Measurements from ENCODE around the gene HARBI1.

Gene HARBI1

GRCh38 chr11:46559815-46560214 is 57.2 kb downstream of the HARBI1 start:
- no peak for DNase-seq
- no peak overlapping the region for H3K18ac ChIP-seq (ENCODE audit: low read length)
- no peak overlapping the region for H3K4me2 ChIP-seq (ENCODE audit: low read length)
- H3K9ac ChIP-seq (ENCODE audit: low read length), result no peak overlapping the region
- no CpG with 5 or more reads among the region's 1 CpG for WGBS (ENCODE audit: extremely low coverage, insufficient coverage, insufficient read length)
- no peaks in the 10 kb centered on the region for H3K9me3 ChIP-seq (ENCODE audit: insufficient read depth, low read depth, low read length)
- H3K4ac ChIP-seq (ENCODE audit: low read depth, low read length), result no peak overlapping the region
- H3K23ac ChIP-seq (ENCODE audit: low read length), result no peak overlapping the region
- H2BK5ac ChIP-seq (ENCODE audit: low read depth, low read length, poor library complexity), result no peak overlapping the region
- H2BK12ac ChIP-seq (ENCODE audit: low read length), result no peak overlapping the region
- no peak overlapping the region for H2AK5ac ChIP-seq (ENCODE audit: low read length)
- H4K8ac ChIP-seq (ENCODE audit: low read depth, low read length), result no peak overlapping the region
- H3K4me1 ChIP-seq (ENCODE audit: control insufficient read depth in 1 of 2, insufficient read depth in 2 of 2, low read length in 2 of 2), result peaks cover 1% of the 10 kb centered on the region in 2 experiments
- no peak overlapping the region for H4K91ac ChIP-seq (ENCODE audit: low read depth, low read length)
- H3K4me3 ChIP-seq (ENCODE audit: low read depth, low read length), result no peak overlapping the region
- no peak overlapping the region for H3K14ac ChIP-seq (ENCODE audit: low read length)
- no peak overlapping the region for H3K27ac ChIP-seq (ENCODE audit: low read depth, low read length)
- H4K12ac ChIP-seq (ENCODE audit: low read depth, low read length), result no peak overlapping the region
- no peak overlapping the region for H2BK120ac ChIP-seq (ENCODE audit: insufficient read depth, low read length, poor library complexity)
- peaks cover 3% of the 10 kb centered on the region for H3K79me2 ChIP-seq (ENCODE audit: control insufficient read depth, insufficient read depth, low read length, poor library complexity)
- no peaks in the 10 kb centered on the region for H3K27me3 ChIP-seq (ENCODE audit: insufficient read depth, low read length)
- H2AFZ ChIP-seq (ENCODE audit: insufficient read depth, low read length, poor library complexity), result no peak overlapping the region
- H3K79me1 ChIP-seq (ENCODE audit: low read length), result peaks cover 1% of the 10 kb centered on the region
- no peaks in the 10 kb centered on the region for H3K36me3 ChIP-seq (ENCODE audit: control insufficient read depth in 1 of 2, insufficient read depth in 2 of 2, low read length in 2 of 2)

DNA sequence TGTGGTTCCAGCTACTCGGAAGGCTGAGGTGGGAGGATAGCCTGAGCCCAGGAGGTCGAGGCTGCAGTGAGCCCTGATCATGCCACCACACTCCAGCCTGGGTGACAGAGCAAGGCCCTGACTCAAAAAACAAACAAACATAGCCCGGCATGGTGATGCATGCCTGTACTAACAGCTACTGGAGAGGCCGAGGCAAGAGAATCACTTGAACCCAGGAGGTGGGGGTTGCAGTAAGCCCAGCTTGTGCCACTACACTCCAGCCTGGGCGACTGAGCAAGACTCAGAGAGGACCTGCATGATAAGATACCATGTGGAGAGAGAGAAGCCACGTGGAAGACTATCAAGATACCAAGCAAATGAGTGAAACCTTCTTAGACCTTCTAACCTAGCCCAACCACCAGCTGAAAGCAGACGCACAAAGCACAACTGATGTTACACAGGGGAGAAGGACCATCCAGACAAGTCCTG is 59.3 kb downstream of the HARBI1 start:
- Histone ChIP-seq H3K4ac (ENCODE audit: low read depth, low read length) (peak overlapping the region; percentile 19), H3K18ac (ENCODE audit: low read length) (no peak overlapping the region), H3K27ac (ENCODE audit: low read depth, low read length) (no peak overlapping the region), H4K91ac (ENCODE audit: low read depth, low read length) (no peak overlapping the region), H2AK5ac (ENCODE audit: low read length) (no peak overlapping the region), H3K79me1 (ENCODE audit: low read length) (peaks cover 3% of the 10 kb centered on the region), H4K12ac (ENCODE audit: low read depth, low read length) (no peak overlapping the region), H3K36me3 (ENCODE audit: control insufficient read depth in 1 of 2, insufficient read depth in 2 of 2, low read length in 2 of 2) (no peaks in the 10 kb centered on the region), H4K8ac (ENCODE audit: low read depth, low read length) (no peak overlapping the region), H3K14ac (ENCODE audit: low read length) (no peak overlapping the region), H3K9me3 (ENCODE audit: insufficient read depth, low read depth, low read length) (no peaks in the 10 kb centered on the region), H3K27me3 (ENCODE audit: insufficient read depth, low read length) (no peaks in the 10 kb centered on the region), H2AFZ (ENCODE audit: insufficient read depth, low read length, poor library complexity) (no peak overlapping the region), H3K9ac (ENCODE audit: low read length) (peak overlapping the region; percentile 25), H2BK120ac (ENCODE audit: insufficient read depth, low read length, poor library complexity) (no peak overlapping the region), H3K4me1 (ENCODE audit: control insufficient read depth in 1 of 2, insufficient read depth in 2 of 2, low read length in 2 of 2) (peaks cover 3% of the 10 kb centered on the region in 2 experiments), H3K79me2 (ENCODE audit: control insufficient read depth, insufficient read depth, low read length, poor library complexity) (peaks cover 4% of the 10 kb centered on the region), H2BK5ac (ENCODE audit: low read depth, low read length, poor library complexity) (no peak overlapping the region), H2BK12ac (ENCODE audit: low read length) (no peak overlapping the region), H3K4me2 (ENCODE audit: low read length) (no peak overlapping the region), H3K23ac (ENCODE audit: low read length) (no peak overlapping the region), H3K4me3 (ENCODE audit: low read depth, low read length) (no peak overlapping the region)
- no CpG with 5 or more reads among the region's 7 CpGs for WGBS (ENCODE audit: extremely low coverage, insufficient coverage, insufficient read length)
- DNase-seq, result no peak

GRCh38 chr11:46555267-46556054 is 61.6 kb downstream of the HARBI1 start:
- H3K27me3 ChIP-seq (ENCODE audit: insufficient read depth, low read length), result no peaks in the 10 kb centered on the region
- no peak overlapping the region for H2BK5ac ChIP-seq (ENCODE audit: low read depth, low read length, poor library complexity)
- no peak overlapping the region for H4K91ac ChIP-seq (ENCODE audit: low read depth, low read length)
- no peak overlapping the region for H3K27ac ChIP-seq (ENCODE audit: low read depth, low read length)
- H3K9ac ChIP-seq (ENCODE audit: low read length), result no peak overlapping the region
- H2AFZ ChIP-seq (ENCODE audit: insufficient read depth, low read length, poor library complexity), result no peak overlapping the region
- no peak overlapping the region for H2BK12ac ChIP-seq (ENCODE audit: low read length)
- H4K12ac ChIP-seq (ENCODE audit: low read depth, low read length), result no peak overlapping the region
- H4K8ac ChIP-seq (ENCODE audit: low read depth, low read length), result no peak overlapping the region
- DNase-seq, result no peak
- no peak overlapping the region for H3K4me3 ChIP-seq (ENCODE audit: low read depth, low read length)
- H3K18ac ChIP-seq (ENCODE audit: low read length), result no peak overlapping the region
- H3K4me2 ChIP-seq (ENCODE audit: low read length), result no peak overlapping the region
- H3K36me3 ChIP-seq (ENCODE audit: control insufficient read depth in 1 of 2, insufficient read depth in 2 of 2, low read length in 2 of 2), result no peaks in the 10 kb centered on the region
- H3K4me1 ChIP-seq (ENCODE audit: control insufficient read depth in 1 of 2, insufficient read depth in 2 of 2, low read length in 2 of 2), result peaks cover 3% of the 10 kb centered on the region in 2 experiments
- H2BK120ac ChIP-seq (ENCODE audit: insufficient read depth, low read length, poor library complexity), result no peak overlapping the region
- H3K79me1 ChIP-seq (ENCODE audit: low read length), result peaks cover 3% of the 10 kb centered on the region
- no peak overlapping the region for H3K23ac ChIP-seq (ENCODE audit: low read length)
- no peaks in the 10 kb centered on the region for H3K9me3 ChIP-seq (ENCODE audit: insufficient read depth, low read depth, low read length)
- no peak overlapping the region for H3K4ac ChIP-seq (ENCODE audit: low read depth, low read length)
- H3K79me2 ChIP-seq (ENCODE audit: control insufficient read depth, insufficient read depth, low read length, poor library complexity), result peaks cover 4% of the 10 kb centered on the region
- no peak overlapping the region for H2AK5ac ChIP-seq (ENCODE audit: low read length)
- WGBS (ENCODE audit: extremely low coverage, insufficient coverage, insufficient read length), result no CpG with 5 or more reads among the region's 2 CpGs
- no peak overlapping the region for H3K14ac ChIP-seq (ENCODE audit: low read length)

DNA sequence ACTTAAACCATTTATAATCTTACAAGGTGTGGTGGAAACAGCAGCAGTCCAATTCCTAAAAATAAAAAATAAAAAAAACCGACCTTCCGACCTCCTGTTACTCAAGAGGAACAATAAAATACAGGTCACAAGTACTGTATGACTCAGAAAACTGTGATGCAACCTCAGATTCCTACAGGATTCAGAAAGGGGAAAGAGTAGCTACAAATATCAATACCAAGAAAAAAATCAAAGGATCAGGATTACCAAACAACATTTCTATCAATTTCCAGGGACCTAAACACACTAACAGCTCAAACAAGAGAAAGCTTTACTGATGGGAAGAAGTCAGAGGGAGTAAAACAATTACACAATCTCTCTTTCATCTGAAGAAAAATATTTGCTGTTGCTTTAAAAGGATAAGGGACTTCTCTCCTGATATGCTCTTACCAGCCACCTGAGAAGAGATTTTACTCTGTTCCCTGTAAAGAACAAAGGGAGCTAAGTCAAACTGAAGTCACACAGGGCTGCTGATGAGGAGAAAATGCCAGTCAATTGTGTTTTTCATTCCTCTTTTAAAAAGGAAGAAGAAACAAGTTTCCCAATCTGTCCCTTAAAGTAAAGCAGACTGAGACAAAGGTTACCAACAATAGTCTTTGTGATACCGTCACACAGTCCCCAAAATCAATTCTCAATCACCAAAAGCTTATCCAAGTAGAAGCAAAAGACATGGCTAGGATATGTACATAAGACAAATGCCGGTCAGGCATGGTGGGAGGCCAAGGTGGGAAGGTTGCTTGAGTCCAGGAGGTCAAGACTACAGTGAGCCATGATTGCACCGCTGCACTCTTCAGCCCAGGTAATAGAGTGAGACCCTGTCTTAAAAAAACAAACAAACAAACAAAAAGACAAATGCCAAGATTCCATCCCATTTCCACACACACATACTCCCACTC is 62.5 kb downstream of the HARBI1 start:
- H3K27me3 ChIP-seq (ENCODE audit: insufficient read depth, low read length), result no peaks in the 10 kb centered on the region
- H4K91ac ChIP-seq (ENCODE audit: low read depth, low read length), result peak overlapping the region; percentile 18
- no CpG with 5 or more reads among the region's 5 CpGs for WGBS (ENCODE audit: extremely low coverage, insufficient coverage, insufficient read length)
- no peak overlapping the region for H2BK12ac ChIP-seq (ENCODE audit: low read length)
- peak overlapping the region; percentile 17 for H2BK120ac ChIP-seq (ENCODE audit: insufficient read depth, low read length, poor library complexity)
- peak overlapping the region; percentile 72 for H3K18ac ChIP-seq (ENCODE audit: low read length)
- H3K4ac ChIP-seq (ENCODE audit: low read depth, low read length), result peak overlapping the region; percentile 67
- peaks cover 3% of the 10 kb centered on the region in 2 experiments for H3K4me1 ChIP-seq (ENCODE audit: control insufficient read depth in 1 of 2, insufficient read depth in 2 of 2, low read length in 2 of 2)
- peak in 1 of 2 donors; percentile 80 for DNase-seq
- peak overlapping the region; percentile 70 for H3K14ac ChIP-seq (ENCODE audit: low read length)
- no peak overlapping the region for H3K23ac ChIP-seq (ENCODE audit: low read length)
- no peak overlapping the region for H3K4me3 ChIP-seq (ENCODE audit: low read depth, low read length)
- no peak overlapping the region for H3K4me2 ChIP-seq (ENCODE audit: low read length)
- H4K8ac ChIP-seq (ENCODE audit: low read depth, low read length), result no peak overlapping the region
- H4K12ac ChIP-seq (ENCODE audit: low read depth, low read length), result no peak overlapping the region
- H2AFZ ChIP-seq (ENCODE audit: insufficient read depth, low read length, poor library complexity), result no peak overlapping the region
- H2BK5ac ChIP-seq (ENCODE audit: low read depth, low read length, poor library complexity), result peak overlapping the region; percentile 46
- H3K79me1 ChIP-seq (ENCODE audit: low read length), result peaks cover 3% of the 10 kb centered on the region
- no peaks in the 10 kb centered on the region for H3K36me3 ChIP-seq (ENCODE audit: control insufficient read depth in 1 of 2, insufficient read depth in 2 of 2, low read length in 2 of 2)
- H3K27ac ChIP-seq (ENCODE audit: low read depth, low read length), result peak overlapping the region; percentile 35
- H2AK5ac ChIP-seq (ENCODE audit: low read length), result peak overlapping the region; percentile 87
- H3K79me2 ChIP-seq (ENCODE audit: control insufficient read depth, insufficient read depth, low read length, poor library complexity), result peaks cover 4% of the 10 kb centered on the region
- no peaks in the 10 kb centered on the region for H3K9me3 ChIP-seq (ENCODE audit: insufficient read depth, low read depth, low read length)
- H3K9ac ChIP-seq (ENCODE audit: low read length), result no peak overlapping the region
